ENCODE measurements around the gene PROM2.

Gene PROM2

DNA sequence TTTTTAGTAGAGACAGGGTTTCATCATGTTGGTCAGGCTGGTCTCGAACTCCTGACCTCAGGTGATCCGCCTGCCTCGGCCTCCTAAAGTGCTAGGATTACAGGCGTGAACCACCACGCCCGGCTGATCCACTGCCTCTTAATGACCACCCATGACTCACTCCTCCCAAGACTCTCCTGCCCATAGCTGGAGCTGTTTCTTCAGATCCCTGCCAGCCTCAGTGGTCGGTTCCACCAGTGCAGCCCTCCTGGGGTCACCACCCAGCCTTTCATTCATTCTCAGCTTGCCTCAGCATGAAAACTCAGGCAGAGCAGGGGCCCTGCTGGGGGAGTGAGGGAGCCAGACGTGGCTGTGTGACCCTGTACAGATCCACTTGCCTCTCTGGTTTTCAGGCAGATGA is 35.4 kb downstream of the PROM2 start:
- DNase-seq: no peak

DNA sequence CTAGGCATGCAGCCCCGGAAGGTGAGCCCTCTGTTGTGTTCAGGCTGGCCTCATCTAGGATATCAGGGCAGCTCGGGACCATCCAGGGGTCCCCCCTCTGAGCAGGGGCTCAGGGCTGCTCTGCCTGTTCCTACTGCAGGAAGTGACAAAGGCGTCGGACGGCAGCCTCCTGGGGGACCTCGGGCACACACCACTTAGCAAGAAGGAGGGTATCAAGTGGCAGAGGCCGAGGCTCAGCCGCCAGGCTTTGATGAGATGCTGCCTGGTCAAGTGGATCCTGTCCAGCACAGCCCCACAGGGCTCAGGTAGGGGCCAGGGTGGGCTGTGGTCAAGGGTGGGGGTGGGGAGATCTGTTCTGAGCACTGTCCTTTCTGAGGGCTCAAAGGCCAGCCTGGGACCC is 36.0 kb downstream of the PROM2 start:
- DNase-seq: no peak

DNA sequence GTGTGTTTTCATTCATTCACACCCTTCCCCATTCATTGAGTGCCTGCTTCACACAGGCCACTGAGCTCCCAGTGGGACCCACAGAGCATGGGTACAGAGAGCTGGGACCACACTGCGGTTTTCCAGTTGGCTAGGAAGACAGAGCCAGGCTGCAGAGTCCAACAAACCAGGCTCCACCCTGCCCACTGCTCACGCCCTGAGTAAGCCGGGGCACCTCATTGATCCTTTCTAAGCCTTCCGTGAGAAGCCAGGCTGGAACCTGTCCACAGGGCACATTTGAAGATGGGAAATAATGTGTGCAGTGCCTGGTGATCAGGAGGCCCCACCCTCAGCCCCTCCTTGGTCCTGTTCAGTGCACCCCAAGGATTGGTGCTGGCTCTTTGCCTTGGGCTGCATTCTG is 36.4 kb downstream of the PROM2 start:
- no peak for DNase-seq

DNA sequence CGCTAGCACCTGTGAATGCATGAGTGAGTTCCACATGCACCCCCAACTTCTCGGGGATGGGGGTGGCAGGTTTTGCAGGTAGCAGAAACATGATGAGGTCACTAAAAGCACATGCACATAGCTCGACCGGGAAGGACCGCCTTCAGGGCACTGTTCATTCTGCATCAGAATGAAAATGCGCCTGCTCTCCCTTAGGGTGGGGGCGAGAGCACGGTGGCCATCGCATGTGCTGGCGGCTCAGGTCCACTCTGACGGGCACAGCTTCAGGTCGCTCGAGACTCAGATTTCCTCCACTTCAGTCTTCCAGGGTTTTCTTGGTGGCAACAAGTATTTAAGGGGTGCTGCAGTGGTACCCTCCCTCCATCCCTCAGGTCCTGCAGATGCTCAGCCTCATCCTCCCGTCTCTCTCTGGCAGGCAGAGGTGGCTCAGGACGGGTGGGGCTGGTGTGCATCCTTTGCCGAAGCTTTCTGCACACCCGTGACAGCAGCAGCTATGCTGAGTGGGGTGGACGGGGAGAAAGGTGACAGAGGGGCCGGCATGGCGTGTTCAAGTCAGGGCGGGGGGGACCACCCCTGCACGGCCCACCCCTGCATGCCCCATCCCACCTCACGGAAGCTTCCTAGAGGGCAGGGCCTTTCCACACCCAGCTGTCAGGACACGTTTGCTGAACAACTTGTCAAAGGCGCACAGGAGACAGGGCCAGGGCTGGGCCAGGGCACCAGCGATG is 37.7 kb downstream of the PROM2 start:
- DNase-seq: no peak

DNA sequence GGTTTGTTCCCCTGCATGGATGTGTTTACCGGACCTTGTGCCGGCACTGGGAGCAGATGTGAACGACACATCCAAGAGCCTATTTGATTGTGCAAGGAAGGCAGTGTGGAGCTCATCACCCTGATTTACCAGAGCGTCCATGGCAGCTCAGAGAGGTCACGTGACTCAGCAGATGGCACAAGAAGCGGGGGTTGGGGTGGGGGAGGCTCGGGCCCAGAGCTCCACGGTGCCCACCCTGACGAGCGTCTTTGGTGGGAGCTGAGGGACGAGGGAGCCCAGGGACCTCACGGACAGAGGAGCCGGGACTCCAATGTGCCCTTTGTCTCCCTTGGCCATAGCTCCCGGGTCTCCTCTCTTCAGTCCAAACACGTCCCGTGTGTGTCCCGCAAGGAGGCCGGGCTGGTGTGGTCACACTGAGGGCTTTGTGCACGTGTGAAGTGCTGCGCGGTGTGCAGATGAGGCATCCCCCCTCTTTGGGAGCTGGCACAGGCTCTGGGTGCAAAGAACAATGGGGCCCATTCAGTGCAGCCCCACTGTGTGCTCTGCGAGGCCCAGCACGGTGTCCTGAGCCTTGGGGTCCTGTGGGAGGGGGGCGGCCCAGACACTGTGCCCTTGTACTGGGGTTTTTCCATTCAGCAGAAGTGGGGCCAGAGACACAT is 38.4 kb downstream of the PROM2 start:
- no peak for DNase-seq

DNA sequence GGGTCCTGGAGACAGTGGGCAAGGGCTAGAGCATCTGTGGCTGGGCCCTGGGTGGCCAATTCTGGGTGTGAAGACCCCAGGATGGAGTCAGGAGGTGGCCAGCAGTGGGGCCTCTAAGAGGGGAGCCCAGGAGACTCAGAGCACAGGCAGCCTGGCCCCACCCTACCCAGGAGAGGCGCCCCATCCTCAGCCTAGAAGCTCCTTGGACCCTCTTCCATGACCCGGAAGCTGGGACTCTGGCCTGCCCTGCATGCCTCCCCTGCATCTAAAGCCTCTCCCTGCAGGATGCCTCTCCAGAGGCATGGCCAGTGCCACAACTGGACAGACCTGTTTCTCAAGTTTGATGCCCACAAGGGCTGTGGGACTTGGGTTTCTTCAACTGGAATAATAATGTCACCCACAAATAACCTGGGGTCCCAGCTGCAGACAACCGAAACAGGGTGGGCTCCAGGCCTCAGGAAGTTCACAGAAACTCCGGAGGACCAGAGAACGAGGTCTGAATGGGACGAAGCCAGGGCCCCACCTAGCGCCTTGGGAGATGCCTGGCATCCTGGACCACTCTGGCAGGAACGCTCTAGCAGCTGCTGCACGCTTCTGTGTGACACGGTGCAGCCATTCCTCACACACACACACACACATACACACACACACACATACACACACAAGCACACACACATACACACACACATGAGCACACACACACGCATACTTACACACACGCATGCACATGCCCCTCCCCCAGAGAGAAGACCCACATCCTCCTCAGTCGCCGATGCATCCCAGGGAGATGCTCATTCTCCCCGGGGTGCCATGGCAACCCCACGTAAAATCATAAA is 39.3 kb downstream of the PROM2 start:
- DNase-seq: no peak

DNA sequence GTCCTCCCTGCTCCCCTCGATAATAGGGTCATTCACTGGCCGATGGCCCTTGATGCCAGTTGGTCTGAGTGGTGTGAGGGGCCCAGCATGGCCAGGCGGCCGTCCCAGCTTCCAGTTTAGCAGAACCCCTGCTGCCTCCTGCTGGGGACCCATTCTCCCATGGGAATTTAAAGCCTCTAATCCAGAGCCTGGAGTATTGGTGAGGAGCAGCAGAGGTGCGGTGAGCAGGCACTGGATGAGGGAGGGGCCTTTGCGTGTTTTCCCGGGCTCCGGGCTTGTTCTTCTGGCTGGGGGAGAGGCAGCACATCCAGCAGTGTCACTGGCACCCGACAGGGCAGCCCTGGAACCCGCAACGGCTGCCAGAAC is 40.3 kb downstream of the PROM2 start:
- DNase-seq: no peak

DNA sequence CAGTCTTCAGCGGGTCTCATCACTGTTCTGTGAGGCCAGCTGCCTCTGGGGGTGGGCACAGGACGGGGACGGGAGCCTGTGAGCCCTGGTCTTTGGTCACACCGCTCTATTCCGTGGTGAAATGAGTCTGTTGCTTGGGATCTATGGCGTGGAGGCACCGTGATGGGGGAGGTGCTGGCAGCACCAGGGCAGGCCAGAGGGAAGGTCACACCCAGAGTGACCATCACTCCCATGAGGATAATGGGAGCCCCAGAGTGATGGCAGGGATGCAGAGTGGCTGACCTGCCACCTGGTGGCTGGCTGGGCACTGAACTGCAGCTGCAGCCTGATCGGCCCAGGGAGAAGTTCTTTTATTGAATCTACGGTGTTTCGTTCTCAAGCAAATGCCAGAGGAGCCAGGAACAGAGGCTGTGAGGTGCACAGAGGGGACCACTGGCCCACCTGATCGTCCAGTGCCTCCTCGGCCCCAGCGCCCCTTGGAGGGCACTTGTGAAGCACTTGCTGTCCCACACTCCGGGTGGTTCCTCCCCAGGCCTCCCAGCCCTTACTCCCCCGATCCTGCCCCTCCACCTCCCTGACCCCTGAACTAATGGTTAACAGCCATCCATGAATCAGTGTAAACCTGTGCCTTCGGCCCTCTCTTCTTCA is 40.8 kb downstream of the PROM2 start:
- DNase-seq: peak in 1 of 2 donors; percentile 13

DNA sequence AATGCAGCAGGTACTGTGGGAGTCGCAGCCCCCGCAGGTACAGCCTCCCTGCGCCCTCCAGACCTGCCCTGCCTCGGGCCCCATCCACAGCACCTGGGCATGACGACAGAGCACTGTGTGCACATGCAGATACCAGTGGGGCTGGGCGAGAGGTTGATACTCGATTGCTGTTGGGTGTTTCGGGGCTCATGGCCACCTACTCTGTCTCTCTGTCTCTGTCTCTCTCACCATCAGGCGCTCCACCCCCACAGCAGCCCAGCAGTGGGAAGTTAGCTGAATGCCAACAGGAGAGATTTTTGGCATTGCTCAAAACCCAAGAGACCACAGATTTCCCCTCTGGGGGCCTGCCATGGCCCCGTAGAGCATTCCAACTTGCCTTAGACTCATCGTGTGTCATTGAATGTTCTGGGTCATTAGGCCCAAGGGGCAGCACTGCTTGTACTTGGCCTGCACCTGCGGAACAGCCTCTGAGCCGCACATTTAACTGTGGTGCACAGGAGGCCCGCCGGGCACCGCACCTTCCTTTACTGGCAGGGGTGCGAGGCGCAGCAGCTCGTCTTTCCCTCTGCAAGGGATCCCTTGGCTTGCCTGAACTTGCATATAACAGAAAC is 41.7 kb downstream of the PROM2 start:
- DNase-seq: no peak

DNA sequence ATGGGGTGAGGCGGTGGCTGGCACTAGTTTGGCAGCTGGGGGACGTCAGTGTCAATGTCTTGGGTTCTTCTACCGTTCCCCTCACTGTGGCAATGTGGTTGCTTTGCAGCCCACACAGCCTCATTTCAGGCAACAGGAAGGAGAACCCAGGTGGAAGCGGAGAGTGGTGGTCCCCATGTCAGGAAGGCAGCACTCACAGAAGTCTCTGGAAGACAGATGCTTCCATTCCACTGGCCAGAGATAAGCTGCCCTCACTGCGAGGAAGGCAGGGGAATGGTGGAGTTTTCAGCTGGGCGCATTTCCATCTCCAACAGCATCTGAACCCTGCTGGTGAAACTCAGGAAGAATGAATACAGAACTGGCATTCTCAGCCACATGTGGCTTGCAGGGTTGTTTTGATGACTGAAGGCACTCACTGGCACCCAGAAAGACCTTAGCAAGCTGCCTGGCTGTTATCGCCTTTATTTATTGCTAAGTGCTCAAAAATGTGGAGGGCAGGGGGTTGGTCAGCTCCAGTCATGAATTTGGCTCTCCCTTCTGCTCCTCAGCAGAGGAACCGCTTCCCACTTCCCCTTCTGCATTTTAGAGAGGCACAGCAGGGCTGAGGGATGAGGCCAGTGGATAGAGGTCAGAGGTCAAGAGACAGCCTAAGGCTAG is 42.3 kb downstream of the PROM2 start:
- DNase-seq: no peak

DNA sequence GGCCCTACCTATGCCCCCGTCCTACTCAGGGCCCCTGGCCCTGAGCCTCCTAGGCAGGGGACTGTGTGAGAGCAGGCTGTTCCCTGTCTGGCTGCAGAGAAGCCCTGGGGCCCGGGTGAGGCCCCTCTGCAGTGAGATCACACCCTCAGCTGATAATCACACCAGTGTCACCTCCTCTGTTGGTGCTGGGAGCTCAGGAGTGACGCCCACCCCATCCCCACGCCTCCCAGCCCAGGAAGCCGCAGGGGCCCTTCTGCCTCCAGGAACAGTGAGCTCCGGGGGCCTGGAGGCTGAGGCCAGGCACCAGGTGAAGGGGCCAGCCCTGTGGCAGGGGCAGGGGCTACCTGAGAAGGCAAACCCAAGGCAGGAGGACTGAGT is 42.9 kb downstream of the PROM2 start:
- DNase-seq: no peak

DNA sequence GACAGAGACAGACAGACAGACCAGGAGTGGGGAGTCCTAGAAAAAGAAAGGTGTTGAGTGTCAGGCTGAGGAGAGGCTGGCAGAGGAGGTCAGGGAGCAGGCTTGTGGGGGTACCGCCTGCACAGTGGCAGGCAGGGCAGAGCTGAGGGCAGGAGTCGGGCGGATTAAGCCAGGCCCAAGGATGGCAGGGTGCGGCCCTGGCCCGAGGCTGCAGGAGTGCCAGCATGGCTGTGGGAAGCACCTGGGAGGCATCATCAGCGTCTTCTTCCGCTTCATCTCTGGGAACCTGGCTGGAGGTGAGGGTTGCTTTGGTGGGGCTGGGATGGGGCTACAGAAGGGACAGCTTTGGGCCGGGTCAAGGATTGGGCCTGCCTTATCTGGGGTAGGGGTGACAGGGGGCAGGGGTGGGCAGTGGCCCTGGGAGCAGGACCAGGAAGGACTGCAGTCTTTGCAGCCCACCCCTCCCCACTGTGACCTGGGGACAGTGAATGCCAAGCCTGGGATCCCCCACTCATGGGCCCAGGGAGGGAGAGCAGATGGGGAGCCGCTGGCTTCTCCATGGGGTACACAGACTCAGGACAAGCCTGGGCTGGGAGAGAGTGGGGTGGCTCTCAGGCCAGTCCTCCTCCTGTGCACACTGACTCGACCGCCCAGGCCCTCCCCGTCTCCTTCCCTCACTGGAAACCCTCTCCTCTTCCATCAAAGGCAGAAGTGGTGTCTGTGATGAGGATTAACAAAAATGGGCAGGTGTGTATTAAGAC is 43.6 kb downstream of the PROM2 start:
- DNase-seq: no peak

DNA sequence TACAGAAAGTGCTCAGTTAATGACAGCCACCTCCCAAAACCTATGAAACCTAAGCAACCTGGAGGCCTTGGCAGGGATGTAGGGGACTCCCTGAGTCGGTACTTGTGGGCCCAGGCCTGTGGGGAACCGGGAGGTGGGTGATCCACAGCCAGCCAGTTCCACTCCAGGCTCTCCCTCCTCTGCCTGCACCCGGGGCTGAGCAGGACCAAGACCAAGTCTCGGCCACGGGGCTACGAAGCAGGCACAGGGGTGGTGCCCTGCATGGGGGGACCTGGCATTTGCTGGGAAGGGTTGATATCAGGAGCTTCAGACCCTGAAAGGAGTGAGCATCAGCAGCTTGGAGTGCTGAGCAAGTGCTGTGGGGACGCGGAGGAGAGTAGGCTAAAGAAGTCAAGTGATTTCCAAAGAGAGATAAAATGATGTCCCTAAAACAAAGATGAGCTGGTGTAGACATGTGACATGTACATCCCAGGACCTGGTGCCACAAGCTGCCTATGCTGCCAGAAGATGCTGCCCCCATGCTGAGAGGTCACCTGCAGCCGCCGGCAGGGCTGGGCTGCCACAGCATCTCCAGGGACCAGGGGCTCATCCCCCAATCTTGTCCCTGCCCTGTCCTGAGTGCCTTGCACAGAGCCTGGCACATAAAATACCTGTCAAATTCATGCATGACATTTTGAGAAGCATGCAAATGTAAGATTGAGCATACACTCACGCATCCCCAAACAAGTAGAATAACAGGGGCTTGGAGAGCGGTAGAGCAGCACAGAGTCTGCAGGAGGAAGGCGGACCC is 44.4 kb downstream of the PROM2 start:
- DNase-seq: no peak

DNA sequence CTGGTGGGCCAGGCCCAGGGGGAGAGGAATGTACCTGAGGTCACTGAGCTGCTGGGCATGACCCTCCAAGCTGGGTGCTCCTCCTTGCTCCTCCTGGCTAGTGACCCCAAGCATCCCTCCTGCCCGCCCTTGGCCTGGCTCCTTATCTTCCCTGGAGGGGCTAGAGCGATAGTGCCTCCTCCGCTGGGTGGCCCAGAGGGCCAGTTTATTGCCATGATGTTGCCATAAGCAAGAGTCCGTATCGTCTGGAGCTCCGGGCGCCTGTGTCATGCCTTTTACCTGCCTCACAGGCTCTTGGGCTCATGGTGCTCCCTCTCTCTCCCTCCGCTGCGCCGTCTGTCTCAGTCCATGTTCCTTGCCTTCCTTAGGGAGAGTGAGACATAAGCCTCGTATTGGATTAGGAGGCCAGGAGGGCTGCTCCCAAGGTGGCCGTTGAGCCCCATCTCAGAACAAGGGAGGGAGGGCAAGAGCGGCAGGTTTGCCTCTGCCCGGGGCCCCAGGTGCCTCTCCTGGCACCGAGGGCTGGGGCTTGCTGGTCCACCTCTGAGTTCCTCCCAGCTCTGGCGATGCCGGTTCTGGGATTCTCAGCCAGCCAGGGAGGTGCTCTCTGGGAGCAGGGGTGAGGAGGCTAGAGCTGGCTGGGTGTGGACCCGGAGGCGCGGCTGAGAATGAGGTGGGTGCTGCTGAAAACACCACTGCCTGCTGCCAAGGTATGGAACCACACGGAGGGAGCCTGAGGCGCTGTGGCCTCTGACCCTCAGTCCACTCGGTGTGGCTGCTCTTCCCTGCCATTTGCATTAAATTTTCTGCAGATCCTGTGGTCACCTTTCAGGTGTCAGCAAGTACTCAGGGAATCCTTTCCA is 45.5 kb downstream of the PROM2 start:
- DNase-seq: no peak

DNA sequence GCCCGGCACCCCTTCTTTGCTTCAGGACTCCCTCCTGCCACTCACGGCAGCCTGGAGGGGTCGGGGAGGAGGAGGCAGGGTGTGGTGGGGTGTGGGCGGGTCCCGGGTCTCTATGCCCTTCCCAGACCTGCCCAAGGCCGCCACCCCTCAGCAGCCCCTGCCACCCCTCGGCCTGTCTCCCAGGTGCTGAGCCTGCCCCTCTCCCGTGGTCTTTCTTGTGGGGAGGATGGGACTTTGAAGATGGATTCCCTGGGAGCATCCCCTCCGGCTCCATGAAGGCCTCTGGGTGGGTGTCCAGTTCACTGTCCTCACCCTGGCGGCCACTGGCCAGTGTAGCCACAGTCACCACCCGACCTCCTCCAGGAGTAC is 46.1 kb downstream of the PROM2 start:
- DNase-seq: no peak

DNA sequence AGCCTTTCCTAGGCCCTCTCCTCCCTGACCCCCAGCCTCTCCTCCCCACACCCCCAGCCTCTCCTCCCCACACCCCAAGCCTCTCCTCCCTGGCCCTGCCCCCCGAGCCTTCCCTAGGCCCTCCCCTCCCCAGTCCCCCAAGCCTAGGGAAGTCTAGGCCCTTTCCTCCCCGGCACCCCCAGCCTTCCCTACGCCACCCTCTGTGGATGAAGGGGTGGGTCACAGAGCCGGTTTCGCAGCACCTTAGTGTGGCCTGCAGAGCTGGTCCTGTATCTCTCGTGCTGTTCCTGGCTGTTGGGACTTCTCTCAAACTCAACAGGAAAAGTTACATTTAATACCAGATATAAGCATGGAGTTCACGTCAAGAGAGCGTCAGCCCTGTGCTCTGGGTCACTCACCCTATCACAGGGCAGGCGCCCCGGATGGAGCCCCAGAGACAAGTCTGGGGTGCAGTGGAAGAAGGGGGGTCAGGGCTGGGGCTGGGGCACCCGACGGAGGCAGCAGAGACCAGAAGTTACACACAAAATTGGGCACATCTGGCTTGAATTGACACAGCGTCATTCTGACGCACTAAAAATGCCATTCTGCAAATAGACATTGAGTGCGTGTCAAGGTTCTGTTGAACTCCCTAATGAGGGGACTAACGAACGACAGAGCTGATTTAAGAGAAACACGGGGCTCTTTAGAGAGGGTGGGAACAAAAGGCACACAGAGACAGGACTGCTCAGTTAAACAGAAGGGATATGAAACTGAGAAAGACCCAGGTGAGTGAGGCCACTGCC is 46.9 kb downstream of the PROM2 start:
- DNase-seq: no peak

DNA sequence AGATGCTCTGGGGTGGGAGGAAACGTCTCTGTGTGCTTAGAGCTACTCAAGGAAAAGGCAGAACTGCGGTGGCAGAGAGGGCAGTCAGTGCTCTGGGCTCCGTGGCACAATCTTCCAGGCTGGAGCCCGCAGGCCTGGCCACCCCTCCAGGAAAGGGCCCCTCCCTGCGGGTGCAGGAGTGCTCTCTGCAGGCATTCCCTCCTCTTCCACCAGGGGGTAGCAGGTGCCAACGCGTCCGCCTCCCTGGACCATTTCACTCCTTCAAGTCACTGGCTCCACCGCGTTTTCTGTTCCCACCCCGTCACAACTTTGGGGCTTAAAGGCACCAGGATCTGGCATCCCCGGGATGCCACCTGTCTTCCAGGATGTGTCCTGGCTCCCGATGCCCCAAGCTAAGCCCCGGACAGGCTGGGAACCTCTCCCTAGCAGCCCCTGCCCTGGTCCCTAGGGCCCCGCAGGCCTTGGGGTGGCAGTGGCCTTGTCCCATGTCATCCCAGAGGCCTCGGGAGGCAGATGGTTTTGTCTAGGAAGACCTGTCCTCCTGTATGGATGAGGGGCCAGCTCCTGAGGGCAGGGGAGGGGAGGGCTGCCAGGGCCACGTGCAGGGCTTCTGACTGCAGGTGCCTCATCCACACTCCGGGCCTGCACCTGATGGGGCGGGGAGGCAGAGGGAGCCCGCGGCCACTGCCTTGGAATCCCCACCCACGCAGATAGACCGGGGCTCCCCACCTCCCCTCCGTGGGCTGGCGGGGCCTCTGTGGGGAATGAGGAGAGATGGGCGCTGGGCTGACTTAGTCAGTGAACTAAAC is 49.3 kb downstream of the PROM2 start:
- DNase-seq: peak in 1 of 2 donors; percentile 32

DNA sequence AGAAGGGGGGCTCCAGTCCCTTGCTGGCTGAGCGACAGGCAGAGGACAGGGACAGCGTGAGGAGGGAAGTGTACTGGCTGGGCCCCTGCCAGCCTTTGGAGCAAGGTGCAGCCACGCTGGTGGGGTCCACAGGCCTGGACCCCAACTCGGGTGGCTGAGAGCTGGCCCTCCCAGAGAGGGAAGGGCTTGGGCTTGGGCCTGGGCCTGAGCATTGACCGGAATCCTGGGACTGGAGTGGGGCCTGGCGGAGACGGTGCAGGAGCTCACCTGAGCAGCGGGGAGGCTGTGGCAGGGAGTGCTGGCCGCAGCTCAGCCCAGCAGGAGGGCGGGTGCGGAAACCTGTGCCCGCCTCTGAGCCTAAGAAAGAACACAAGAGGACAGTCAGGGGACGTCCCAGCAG is 50.8 kb downstream of the PROM2 start:
- no peak for DNase-seq

Data from stimulated activated CD4-positive, alpha-beta T cell treated with anti-CD3 and anti-CD28 coated beads, Interleukin-2, amount 100 ng/mL, for 24 hours (primary cell).